Activated CD4-positive, alpha-beta T cell treated with anti-CD3 and anti-CD28 coated beads for 4 hours (primary cell): ENCODE results near the gene ZNF521.

Experiments used
- DNase-seq, 2 donors: peaks; one replicate each; pipeline ENCODE4 v3.0.0-alpha.2; 2020

The ZNF521 gene

DNA sequence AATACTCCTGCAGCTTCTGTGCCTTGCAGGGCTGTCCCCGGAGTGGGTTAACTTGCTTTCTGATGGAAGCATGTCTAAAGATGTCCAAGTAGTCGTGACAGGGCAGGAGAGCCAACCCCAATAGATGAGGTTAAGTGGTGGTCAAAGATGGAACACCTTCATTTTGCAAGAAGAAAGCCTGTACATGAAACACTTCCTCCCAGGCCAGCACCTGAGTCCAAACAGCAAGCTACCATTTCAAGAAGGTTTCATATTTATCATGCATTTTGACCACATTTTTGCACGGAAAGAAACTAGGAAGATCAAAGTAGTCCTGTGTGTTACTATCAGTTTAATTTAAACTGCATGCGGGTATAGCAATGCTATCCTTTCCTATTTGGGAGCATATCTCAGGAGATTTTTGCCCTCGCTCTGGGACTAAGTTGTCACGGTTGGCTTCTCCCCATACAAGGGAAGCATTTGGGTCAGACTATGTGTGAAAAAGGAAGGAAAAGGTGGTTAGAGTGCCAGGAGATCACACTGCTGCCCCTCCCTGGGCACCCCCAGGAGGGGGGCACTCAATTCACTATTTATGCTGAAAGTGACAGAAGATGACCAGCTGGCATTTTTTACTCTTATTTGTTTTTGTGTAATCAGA is 187.6 kb downstream of the ZNF521 start:
- DNase-seq = no peak

DNA sequence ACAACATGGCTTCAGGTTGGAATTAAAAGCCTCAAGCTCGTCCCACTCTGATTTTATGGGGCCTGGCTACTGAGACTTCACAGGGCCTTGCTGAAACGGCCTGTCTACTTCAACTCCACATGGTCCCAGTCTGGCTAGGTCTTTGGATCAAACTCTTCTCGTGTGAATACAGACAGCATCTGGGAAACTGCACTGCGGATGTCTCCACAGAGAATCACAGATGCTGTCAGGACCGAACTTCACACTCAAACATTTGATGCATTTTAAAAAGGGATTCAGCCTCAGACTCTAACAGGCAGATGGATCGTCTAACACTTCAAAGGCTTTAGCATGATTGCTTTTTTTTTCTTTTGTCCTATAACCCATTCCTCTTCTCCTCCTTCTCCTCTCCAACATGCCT is 198.5 kb downstream of the ZNF521 start:
- DNase-seq = no peak

DNA sequence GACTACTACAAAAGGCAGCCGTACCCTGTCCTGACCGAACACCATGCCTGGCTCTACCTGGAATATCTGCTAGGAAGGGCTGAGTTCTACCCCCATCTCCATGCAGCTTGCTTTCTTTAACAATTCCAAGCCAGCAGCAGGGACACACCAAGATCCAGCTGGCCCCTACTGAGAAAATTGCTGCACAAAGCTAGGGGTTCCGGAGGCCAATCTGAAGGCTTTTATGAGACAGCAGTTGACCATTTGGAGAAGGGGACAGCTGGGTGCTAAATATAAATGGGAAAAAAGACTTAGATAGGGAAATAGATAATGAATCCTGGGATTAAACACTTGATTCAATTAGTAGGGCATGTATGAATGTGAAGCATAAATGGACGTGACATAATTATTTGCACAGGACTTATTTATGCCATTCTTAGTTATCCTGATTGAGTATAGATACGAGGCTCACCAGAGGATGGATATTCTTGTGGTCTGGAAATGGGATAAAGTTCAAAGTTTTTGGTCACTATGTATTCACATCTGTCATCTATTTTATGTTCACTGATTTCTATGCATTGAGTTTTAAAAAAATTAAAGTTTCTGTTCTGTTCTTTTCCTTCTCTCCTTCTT is 204.0 kb downstream of the ZNF521 start:
- no peak for DNase-seq

GRCh38 chr18:25146512-25146910 is 205.5 kb downstream of the ZNF521 start:
- DNase-seq = no peak

DNA sequence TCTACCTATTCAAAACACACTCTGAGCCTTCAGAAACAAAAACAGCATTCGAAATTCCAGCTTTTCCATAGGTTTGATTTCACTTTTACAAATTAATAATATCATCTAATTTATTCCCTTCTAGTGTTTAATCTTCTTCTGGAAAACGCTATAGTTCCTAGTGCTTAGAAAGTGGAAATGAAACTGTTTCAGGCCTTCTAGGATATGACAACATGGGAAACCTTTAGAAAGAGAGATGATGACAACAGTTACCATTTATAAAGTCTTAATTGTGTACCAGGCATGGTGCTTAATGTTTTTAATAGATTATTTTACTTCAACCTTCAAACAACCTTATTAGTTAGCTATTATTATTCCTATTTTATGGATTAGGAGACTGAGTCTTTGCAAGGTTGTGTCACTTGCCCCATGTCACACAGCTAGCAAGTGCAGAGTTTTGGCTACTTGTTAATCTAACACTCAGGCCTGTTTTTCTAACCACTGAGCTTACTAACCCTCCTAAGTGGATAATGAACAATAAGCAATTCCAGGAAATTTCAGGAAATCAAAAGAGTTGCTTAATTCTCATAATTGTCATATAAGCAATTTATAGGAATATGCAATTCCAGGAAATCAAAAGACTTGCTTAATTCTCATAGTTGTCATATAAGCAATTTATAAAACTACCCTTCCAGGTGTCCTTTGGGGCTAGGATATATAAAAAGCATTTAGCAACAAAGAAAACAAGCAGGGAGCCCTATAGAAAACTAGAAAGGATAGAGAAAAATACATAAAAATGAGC is 206.0 kb downstream of the ZNF521 start:
- no peak for DNase-seq

DNA sequence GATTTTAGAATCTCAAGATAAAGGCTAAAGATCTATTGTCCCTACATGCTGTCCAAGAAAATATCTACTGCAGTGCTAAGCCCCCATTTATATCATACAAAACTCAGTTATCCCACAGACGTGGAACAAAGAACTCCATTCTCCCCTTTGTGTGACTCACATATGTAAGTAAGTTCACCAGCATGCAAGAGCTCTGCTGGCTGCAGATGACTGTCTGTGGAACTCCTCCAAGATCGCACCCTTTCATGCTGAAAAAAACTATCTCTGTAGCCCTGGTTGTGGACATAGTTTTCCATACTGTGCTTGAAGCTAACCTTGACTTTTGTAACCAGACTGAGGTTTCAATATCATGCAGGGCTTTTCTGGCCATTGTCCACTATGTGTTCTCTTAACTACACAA is 207.1 kb downstream of the ZNF521 start:
- DNase-seq = no peak

GRCh38 chr18:25141886-25142285 is 210.1 kb downstream of the ZNF521 start:
- no peak for DNase-seq

DNA sequence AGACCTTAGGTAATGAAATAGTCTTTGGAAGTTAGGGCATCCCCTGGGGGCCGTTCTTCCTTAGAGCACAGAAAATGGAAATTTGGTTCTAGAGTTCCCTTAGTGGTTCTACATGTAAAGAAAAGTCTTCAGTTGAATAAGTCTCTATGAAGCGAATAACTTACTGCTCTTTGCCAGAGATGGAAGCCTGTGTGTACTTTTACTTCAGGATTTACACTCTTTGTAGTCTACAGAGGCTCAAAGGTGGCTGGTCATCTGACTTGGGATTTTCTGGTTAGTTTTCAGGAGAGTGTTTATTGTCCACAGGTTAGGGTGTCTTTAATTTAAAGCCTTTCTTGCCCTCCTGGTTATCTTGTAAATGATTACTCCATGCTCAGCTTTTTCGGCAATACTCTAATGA is 210.6 kb downstream of the ZNF521 start:
- no peak for DNase-seq

DNA sequence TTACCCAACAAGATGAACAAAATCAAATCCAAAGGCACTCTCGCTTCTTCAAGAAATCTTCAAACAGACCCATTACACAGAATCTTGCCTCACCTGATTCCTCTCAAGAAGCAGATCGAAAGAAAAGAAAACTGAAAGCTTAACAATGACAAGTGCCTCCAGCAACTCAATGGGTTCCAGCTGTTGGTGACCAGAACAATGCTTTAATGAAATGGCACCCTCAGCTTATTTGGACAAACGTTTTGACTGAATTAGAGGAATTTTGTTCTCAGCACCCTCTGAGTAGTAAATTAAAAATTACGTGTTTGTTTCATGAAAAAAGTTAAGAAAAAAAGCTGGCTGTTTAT is 211.0 kb downstream of the ZNF521 start:
- no peak for DNase-seq

DNA sequence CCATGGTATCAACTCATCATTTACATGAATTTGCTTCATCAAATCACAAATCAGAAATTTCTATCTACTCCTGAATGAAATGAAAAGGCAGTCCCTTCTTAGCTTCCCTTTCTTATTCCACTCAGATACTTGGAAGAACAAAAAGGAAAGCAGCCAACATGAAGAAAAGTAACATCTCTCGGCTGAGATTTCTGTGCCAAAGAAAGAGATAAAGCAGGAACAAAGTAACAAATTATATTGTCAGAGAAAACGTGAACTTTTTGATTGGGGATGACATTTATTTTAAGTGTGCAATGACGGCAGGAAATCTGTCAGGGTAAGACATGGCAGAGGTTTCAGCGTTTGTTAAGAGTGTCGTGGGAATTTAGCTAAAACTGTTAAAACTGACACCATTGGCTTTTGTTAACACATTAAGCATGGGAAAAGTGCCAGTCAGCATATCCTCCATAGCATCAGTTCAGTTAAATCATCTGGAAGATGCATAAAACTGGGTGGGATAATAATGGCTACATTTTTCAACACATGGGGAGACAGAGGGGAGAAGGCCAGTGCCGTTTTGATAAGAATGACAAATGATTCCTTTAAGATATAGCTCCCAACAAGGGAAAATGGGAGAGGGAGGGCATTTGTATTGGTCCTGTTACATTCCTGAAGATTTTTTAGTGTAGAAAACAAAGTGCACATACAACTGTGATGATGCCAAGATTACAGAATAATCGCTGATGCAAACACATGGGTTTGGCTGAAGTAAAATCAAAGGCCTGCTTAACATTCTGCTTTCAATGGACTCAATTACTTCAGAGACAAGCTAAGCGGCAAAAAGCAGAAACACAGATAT is 211.6 kb downstream of the ZNF521 start:
- DNase-seq = no peak

GRCh38 chr18:25137197-25137472 is 214.8 kb downstream of the ZNF521 start:
- no peak for DNase-seq

DNA sequence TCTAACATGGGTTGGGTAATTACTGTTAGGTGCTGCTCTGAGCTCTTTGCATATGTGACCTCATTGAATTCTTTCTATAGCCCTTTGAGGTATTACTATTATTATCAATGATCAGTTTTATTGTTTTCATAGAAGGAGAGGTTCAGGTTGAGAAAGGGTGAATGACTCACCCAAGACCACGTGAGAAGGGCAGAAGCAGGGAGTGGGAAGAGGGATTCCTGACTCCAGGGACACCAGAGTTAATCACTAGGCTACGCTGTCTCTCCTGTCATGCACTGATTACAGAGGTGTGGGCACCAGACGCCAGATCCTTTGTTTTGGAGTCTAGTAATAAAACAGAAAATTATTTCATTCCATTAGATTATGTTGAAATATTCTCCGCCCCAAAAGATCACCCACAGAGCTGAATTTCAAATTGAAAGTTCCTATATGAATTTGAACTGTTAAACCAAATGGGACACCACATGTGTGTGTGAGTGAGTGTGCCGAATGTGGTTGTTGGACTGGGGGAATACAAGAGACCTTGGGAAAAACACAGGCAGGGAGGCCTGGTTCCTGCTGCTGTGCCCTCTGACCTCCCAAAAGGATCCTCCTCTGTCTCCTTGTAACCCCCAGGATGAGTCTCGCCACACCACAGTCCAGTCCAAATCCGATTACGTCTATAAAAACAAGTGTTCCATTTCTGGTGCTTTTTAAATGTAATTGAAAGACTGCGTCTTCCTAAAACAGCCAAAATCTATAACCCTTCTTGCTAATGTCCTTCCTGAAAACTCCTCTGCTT is 215.4 kb downstream of the ZNF521 start:
- no peak for DNase-seq

DNA sequence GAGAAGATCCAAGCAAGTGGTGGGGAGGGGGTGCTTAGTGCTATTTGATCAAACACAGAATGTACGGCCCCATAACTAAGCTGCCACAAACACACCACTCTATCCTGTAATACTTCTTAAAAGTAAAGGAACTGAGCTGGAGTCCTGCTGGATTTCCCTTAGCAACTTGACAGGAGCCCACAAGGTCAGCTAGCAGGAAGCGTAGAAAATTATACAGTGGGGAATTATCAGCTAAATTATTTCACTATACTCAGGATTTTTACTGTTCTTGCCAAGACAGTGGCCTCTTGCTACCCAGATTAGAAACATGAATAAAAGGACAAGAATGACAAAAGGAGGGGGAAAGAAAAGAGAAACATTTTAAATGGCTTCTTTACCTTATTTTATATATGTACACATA is 217.1 kb downstream of the ZNF521 start:
- no peak for DNase-seq

DNA sequence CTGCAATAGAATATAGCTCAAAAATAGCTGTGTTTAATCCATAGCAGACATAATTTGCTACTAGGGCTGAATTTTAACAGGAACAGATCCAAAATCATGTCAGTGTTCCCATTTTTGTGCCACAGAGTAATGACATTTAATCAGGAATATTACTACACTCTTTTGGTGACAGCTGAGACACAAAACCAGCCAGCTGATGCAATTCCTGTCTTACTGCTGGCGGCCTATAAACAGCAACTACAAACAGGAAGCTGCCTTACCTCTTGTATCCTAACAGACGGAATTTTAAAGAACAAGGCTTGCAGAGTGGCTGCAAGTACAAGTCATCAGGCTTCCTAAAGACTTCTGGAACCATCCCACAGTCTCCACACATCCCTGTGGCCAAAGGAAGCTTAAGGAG is 218.1 kb downstream of the ZNF521 start:
- no peak for DNase-seq

- DNase-seq = no peak
Measured at GRCh38 chr18:25132786-25133496, 219.0 kb downstream of the ZNF521 start.

- no peak for DNase-seq
Measured at GRCh38 chr18:25126751-25127150, 225.2 kb downstream of the ZNF521 start.

GRCh38 chr18:25125680-25126079 is 226.3 kb downstream of the ZNF521 start:
- DNase-seq = no peak

- DNase-seq = no peak
Measured at GRCh38 chr18:25123438-25124232, 228.3 kb downstream of the ZNF521 start.

DNA sequence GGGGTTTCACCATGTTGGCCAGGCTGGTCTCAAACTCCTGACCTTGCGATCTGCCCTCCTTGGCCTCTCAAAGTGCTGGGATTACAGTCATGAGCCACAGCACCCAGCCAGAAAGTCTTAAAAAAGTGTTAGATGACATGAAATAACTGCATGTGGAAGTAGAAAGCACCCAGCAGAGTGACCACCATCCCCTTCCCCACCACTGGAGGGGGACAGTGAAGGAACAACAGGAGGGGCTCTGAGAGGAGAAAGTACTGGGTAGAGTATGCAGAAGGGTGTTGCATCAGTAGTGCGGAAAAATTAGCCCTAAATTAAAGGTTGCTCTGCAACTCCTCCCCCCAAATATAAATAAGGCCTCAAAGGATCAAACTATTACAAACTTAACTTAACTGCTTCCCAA is 230.5 kb downstream of the ZNF521 start:
- DNase-seq = no peak

DNA sequence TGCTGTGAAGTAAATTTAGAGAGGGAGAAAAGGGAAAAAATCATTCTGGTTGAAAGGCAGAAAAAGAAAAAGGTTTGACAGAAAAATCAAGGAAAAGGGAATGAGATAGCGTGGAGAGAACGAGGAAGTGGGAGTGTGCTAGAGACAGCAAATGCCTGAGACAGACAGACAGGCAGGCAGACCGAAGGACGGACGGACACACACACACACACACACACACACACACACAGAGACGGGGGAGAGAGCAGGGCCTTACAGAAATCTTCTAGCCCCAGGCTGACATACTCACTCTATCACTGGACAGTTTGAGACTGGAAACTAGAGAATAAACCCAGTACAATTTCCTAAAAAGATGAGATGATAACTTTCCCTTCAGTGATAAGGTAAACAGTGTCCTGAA is 238.4 kb downstream of the ZNF521 start:
- DNase-seq = no peak

GRCh38 chr18:25112821-25113434 is 239.0 kb downstream of the ZNF521 start:
- DNase-seq = no peak
